Activated CD4-positive, CD25-positive, alpha-beta regulatory T cell treated with anti-CD3 and anti-CD28 coated beads, Interleukin-2, amount 50 U/mL, for 72 hours (primary cell): ENCODE measurements around the gene INPP5A.
A peak's percentile ranks its signal among the peaks of the same experiment; 100 is the strongest.

Experiments used
- DNase-seq: peaks from one replicate; pipeline ENCODE4 v3.0.0; 2021

Gene INPP5A

GRCh38 chr10:132536877-132537683, 507 bp upstream of the INPP5A start:
- DNase-seq = peak; percentile 100

GRCh38 chr10:132538031-132538789, 623 bp downstream of the INPP5A start:
- peak; percentile 40 for DNase-seq

GRCh38 chr10:132538790-132539421, 1.3 kb downstream of the INPP5A start:
- DNase-seq = no peak

- DNase-seq = no peak
These were observed 1.8 kb downstream of the INPP5A start for GRCh38 chr10:132539431-132539839.

- no peak for DNase-seq
These were observed 2.3 kb downstream of the INPP5A start for GRCh38 chr10:132539894-132540293.

GRCh38 chr10:132540456-132540855, 2.9 kb downstream of the INPP5A start:
- no peak for DNase-seq

GRCh38 chr10:132541129-132541528, 3.5 kb downstream of the INPP5A start:
- no peak for DNase-seq

GRCh38 chr10:132541601-132542011, 4.0 kb downstream of the INPP5A start:
- DNase-seq = no peak

GRCh38 chr10:132542086-132542775, 4.6 kb downstream of the INPP5A start:
- DNase-seq = no peak

GRCh38 chr10:132542819-132543218, 5.2 kb downstream of the INPP5A start:
- DNase-seq = no peak

GRCh38 chr10:132543916-132544743, 6.5 kb downstream of the INPP5A start:
- DNase-seq = no peak

GRCh38 chr10:132544744-132545658, 7.4 kb downstream of the INPP5A start:
- DNase-seq = peak; percentile 17

GRCh38 chr10:132545659-132546367, 8.2 kb downstream of the INPP5A start:
- DNase-seq = no peak

GRCh38 chr10:132546567-132547420, 9.2 kb downstream of the INPP5A start:
- no peak for DNase-seq

- no peak for DNase-seq
These were observed 9.9 kb downstream of the INPP5A start for GRCh38 chr10:132547421-132547861.

- DNase-seq = no peak
These were observed 10.7 kb downstream of the INPP5A start for GRCh38 chr10:132548106-132548823.

- DNase-seq = no peak
These were observed 11.3 kb downstream of the INPP5A start for GRCh38 chr10:132548869-132549268.

- no peak for DNase-seq
These were observed 11.8 kb downstream of the INPP5A start for GRCh38 chr10:132549371-132549770.
